A375 (cell line): ENCODE results near the gene MKRN1. TPM values are rescaled to one million over a fixed set of nuclear protein-coding genes. Genes with fewer than 3 reads are reported as not detected.

Experiments
- total RNA-seq: library from RNA; depleted of rRNA; stranded (reverse); fragments of >200 nt; shearing (Covaris generic); gene quantifications from 2 replicates; pipeline ENCODE4 v1.2.3, GENCODE V29; 2014; rRNA removed

MKRN1 gene
- total RNA-seq = 86.6 and 104 TPM in 2 replicates

DNA sequence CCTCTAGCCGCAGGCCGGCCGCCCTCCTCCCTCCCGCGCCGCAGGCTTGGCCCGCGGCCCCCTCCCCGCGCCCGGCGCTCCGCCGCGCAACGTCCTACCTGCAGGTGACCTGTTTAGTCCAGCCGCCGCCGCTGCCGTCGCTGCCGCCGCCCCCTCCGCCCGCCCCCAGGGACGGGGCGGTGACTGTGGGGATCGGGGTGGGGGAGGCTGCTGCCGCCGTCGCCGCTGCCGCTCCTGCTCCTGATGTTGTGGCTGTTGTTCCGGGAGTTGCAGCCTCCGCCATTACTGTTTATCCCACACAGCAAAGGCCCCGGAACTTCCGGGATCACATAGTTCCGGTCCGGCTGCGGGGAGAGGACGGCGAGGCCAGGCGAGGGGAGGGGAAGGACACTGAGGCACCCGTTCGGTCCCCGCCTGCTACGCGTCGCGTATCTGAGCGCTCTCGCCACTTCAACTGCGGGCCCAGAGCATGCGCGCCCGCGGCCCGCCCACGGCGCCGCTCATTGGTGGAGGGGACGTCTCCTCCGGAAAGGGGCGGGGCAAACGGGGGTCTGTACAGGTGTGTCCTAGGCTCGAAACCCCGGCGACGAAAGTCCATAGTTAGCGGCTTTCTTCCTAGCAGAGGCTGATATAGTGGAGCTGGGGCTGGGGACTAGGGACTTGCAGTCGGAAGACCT lies at the start of gene MKRN1:
MKRN1 (minus strand) TSS at position 444 of the 677 bp plus-strand sequence; CDS start at position 283, 161 bp downstream.

DNA sequence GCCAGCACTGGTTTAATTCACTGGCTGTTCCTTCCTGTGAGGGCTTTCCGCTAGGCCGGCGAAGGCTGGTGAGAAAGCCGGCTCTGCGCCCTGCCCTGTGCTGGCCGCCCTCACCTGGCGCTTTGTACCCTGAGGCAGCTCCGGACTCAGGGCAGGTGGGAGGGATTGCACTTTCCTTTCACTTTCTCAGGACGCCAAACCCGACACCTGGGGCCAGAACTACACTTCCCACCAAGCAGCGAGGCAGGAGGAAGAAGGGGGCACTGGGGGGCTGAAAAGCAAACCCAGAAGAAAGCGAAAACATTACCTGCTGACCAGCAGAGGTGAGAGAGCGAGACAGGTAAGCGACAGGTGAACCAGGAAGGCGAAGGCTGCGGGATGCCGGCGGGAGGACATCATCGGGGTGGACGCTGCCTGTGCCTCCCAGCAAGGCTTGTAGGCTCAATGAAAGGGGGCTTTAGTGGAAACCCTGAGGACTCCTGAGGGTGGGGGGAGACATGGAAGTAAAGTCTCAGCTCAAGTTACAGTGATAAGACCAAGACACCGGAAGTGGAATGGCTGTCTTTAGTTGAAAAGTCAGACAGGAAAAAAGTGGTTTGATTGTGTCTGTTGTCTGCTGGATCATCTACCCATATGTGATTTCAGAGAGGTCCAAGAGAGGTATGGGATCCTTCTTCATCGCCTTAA lies 75.3 kb downstream of the MKRN1 start, which contains the start of gene RAB19:
RAB19 (plus strand) TSS at position 181 of the 687 bp plus-strand sequence. CDS start 3,589 bp downstream, outside the sequence.

Other genes starting within 250 kb of the MKRN1 start
- 28.8 and 43.8 TPM in 2 replicates for gene SLC37A3, start 81.0 kb downstream of the MKRN1 start, total RNA-seq
- not detected in 2 replicates for gene RAB19, start 75.4 kb downstream of the MKRN1 start, total RNA-seq
- 6.4 and 8.3 TPM in 2 replicates for gene DENND2A, start 161.3 kb upstream of the MKRN1 start, total RNA-seq
- 32.0 and 36.0 TPM in 2 replicates for gene ADCK2, start 193.4 kb upstream of the MKRN1 start, total RNA-seq
- 233 and 273 TPM in 2 replicates for gene NDUFB2, start 217.2 kb upstream of the MKRN1 start, total RNA-seq